ENCODE measurements around the gene FAM3C.

DNA sequence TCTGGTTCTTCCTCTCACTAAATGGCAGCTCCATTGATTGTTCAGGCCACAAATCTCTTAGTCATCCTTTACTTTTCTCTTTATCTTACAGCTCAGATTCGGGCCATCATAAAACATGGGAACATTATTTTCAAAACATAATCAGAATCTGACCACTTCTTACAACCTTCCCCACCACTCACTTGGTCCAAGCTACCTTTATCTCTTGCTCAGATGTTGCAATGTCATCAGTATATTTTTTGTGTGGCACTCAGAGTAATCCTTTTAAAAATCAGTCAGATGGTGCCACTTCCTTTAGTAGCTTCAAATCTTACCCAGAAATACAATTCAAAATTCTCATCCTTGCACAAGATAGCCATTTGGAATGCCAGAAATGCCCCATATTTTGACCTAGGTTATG, 34.5 kb upstream of the FAM3C start:
- no peak for TF ChIP-seq EZH2 (IDR thresholded peaks at IDR 0.05; ENCODE audit: borderline replicate concordance, insufficient read depth, low read depth, low read length, poor library complexity, severe bottlenecking)
- TF ChIP-seq, protein P1, sequence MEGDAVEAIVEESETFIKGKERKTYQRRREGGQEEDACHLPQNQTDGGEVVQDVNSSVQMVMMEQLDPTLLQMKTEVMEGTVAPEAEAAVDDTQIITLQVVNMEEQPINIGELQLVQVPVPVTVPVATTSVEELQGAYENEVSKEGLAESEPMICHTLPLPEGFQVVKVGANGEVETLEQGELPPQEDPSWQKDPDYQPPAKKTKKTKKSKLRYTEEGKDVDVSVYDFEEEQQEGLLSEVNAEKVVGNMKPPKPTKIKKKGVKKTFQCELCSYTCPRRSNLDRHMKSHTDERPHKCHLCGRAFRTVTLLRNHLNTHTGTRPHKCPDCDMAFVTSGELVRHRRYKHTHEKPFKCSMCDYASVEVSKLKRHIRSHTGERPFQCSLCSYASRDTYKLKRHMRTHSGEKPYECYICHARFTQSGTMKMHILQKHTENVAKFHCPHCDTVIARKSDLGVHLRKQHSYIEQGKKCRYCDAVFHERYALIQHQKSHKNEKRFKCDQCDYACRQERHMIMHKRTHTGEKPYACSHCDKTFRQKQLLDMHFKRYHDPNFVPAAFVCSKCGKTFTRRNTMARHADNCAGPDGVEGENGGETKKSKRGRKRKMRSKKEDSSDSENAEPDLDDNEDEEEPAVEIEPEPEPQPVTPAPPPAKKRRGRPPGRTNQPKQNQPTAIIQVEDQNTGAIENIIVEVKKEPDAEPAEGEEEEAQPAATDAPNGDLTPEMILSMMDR (IDR thresholded peaks at IDR 0.05), result no peak

Data from B cell (primary cell).